Measurements from ENCODE around the gene HOXA11. TPM values are rescaled to one million over a fixed set of nuclear protein-coding genes. Genes with fewer than 3 reads are reported as not detected.

Gene HOXA11
- polyA plus RNA-seq, 3 donors from 2014 or later = not detected

GRCh38 chr7:27170426-27171324 lies 14.4 kb downstream of the HOXA11 start:
- no peak for DNase-seq
- no peaks in the 10 kb centered on the region for H3K9me3 Mint-ChIP-seq
- H3K4me3 Mint-ChIP-seq = peak overlapping the region in 4 of 5 donors; percentile 43 to 80 (median 60)
- peaks cover 36 to 50% of the 10 kb centered on the region in 2 donors for H3K4me1 Mint-ChIP-seq
- H3K36me3 Mint-ChIP-seq = peaks cover 3 to 5% (median 4%) of the 10 kb centered on the region in 3 donors
- H3K27ac Mint-ChIP-seq = peak overlapping the region in 4 of 6 donors; percentile 24 to 67 (median 42)
- H3K27me3 Mint-ChIP-seq (ENCODE audit: low read depth in 3 of 3) = peaks cover 47 to 67% (median 51%) of the 10 kb centered on the region in 3 donors

- peak overlapping the region in 3 of 6 donors; percentile 57 to 76 (median 72) for H3K27ac Mint-ChIP-seq
- H3K4me3 Mint-ChIP-seq = peak overlapping the region; percentile 9 to 74 (median 70)
- H3K4me1 Mint-ChIP-seq = peaks cover 40 to 55% of the 10 kb centered on the region in 2 donors
- DNase-seq = no peak
- H3K27me3 Mint-ChIP-seq (ENCODE audit: low read depth in 3 of 3) = peaks cover 53 to 74% (median 56%) of the 10 kb centered on the region in 3 donors
- H3K36me3 Mint-ChIP-seq = peaks cover 3 to 5% (median 4%) of the 10 kb centered on the region in 3 donors
- H3K9me3 Mint-ChIP-seq = no peaks in the 10 kb centered on the region
Observed at GRCh38 chr7:27169658-27170425, 15.2 kb downstream of the HOXA11 start.

GRCh38 chr7:27168265-27168947 lies 16.6 kb downstream of the HOXA11 start:
- peaks cover 0 to 2% (median 0%) of the 10 kb centered on the region in 6 donors for H3K9me3 Mint-ChIP-seq
- peaks cover 63 to 85% (median 66%) of the 10 kb centered on the region in 3 donors for H3K27me3 Mint-ChIP-seq (ENCODE audit: low read depth in 3 of 3)
- H3K36me3 Mint-ChIP-seq = peaks cover 3 to 5% (median 4%) of the 10 kb centered on the region in 3 donors
- DNase-seq = peak in 1 of 3 donors; percentile 55
- H3K27ac Mint-ChIP-seq = peak overlapping the region; percentile 29 to 90 (median 81)
- peak overlapping the region; percentile 49 to 80 (median 68) for H3K4me3 Mint-ChIP-seq
- H3K4me1 Mint-ChIP-seq = peaks cover 46 to 70% of the 10 kb centered on the region in 2 donors

GRCh38 chr7:27167916-27168264 lies 17.1 kb downstream of the HOXA11 start:
- Mint-ChIP-seq H3K27ac (peak overlapping the region in 5 of 6 donors; percentile 32 to 90 (median 84)), H3K27me3 (ENCODE audit: low read depth in 3 of 3) (peaks cover 63 to 85% (median 69%) of the 10 kb centered on the region in 3 donors), H3K4me3 (peak overlapping the region; percentile 21 to 80 (median 51)), H3K4me1 (peaks cover 46 to 72% of the 10 kb centered on the region in 2 donors), H3K9me3 (peaks cover 0 to 2% (median 0%) of the 10 kb centered on the region in 6 donors), H3K36me3 (peaks cover 3 to 5% (median 4%) of the 10 kb centered on the region in 3 donors)
- no peak for DNase-seq

GRCh38 chr7:27166531-27167505 lies 18.2 kb downstream of the HOXA11 start:
- peak overlapping the region; percentile 44 to 89 (median 69) for H3K4me3 Mint-ChIP-seq
- peaks cover 59 to 82% (median 67%) of the 10 kb centered on the region in 3 donors for H3K27me3 Mint-ChIP-seq (ENCODE audit: low read depth in 3 of 3)
- peaks cover 39 to 67% of the 10 kb centered on the region in 2 donors for H3K4me1 Mint-ChIP-seq
- peaks cover 0 to 2% (median 0%) of the 10 kb centered on the region in 6 donors for H3K9me3 Mint-ChIP-seq
- no peak for DNase-seq
- peak overlapping the region in 2 of 6 donors; percentile 29 to 40 for H3K27ac Mint-ChIP-seq
- H3K36me3 Mint-ChIP-seq = peaks cover 3 to 5% (median 4%) of the 10 kb centered on the region in 3 donors

- Mint-ChIP-seq H3K9me3 (peaks cover 0 to 2% (median 0%) of the 10 kb centered on the region in 6 donors), H3K4me3 (peak overlapping the region; percentile 74 to 95 (median 89)), H3K36me3 (peaks cover 0 to 5% (median 3%) of the 10 kb centered on the region in 3 donors), H3K4me1 (peaks cover 35 to 62% of the 10 kb centered on the region in 2 donors), H3K27me3 (ENCODE audit: low read depth in 3 of 3) (peaks cover 54 to 77% (median 64%) of the 10 kb centered on the region in 3 donors), H3K27ac (peak overlapping the region in 4 of 6 donors; percentile 44 to 75 (median 60))
- DNase-seq = no peak
Observed at GRCh38 chr7:27165996-27166530, 19.0 kb downstream of the HOXA11 start.

GRCh38 chr7:27165089-27165995 lies 19.7 kb downstream of the HOXA11 start, which contains the start of gene HOXA9:
HOXA9 (minus strand) TSS chr7:27165537; CDS start chr7:27165457, 80 bp downstream.
- H3K36me3 Mint-ChIP-seq = peaks cover 0 to 5% (median 2%) of the 10 kb centered on the region in 3 donors
- H3K4me3 Mint-ChIP-seq = peak within 1 kb of the TSS; percentile 80 to 95 (median 89)
- H3K27me3 Mint-ChIP-seq (ENCODE audit: low read depth in 3 of 3) = peaks cover 51 to 74% (median 61%) of the 10 kb centered on the region in 3 donors
- peak within 1 kb of the TSS in 5 of 6 donors; percentile 44 to 75 (median 51) for H3K27ac Mint-ChIP-seq
- peak; percentile 54 to 66 (median 59) for DNase-seq
- peaks cover 35 to 58% of the 10 kb centered on the region in 2 donors for H3K4me1 Mint-ChIP-seq
- H3K9me3 Mint-ChIP-seq = peaks cover 0 to 2% (median 0%) of the 10 kb centered on the region in 6 donors

- DNase-seq = no peak
- peaks cover 0 to 2% (median 0%) of the 10 kb centered on the region in 6 donors for H3K9me3 Mint-ChIP-seq
- H3K4me1 Mint-ChIP-seq = peaks cover 37 to 62% of the 10 kb centered on the region in 2 donors
- H3K27me3 Mint-ChIP-seq (ENCODE audit: low read depth in 3 of 3) = peaks cover 50 to 75% (median 64%) of the 10 kb centered on the region in 3 donors
- H3K36me3 Mint-ChIP-seq = peaks cover 0 to 5% (median 0%) of the 10 kb centered on the region in 3 donors
- H3K27ac Mint-ChIP-seq = peak overlapping the region in 2 of 6 donors; percentile 27 to 35
- H3K4me3 Mint-ChIP-seq = peak overlapping the region; percentile 71 to 95 (median 80)
Observed at GRCh38 chr7:27164367-27165088, 20.5 kb downstream of the HOXA11 start.

- Mint-ChIP-seq H3K36me3 (peaks cover 0 to 5% (median 0%) of the 10 kb centered on the region in 3 donors), H3K4me1 (peaks cover 36 to 63% of the 10 kb centered on the region in 2 donors), H3K27me3 (ENCODE audit: low read depth in 3 of 3) (peaks cover 50 to 76% (median 64%) of the 10 kb centered on the region in 3 donors), H3K9me3 (peaks cover 0 to 2% (median 0%) of the 10 kb centered on the region in 6 donors), H3K27ac (peak overlapping the region in 2 of 6 donors; percentile 27 to 35), H3K4me3 (peak overlapping the region; percentile 52 to 95 (median 80))
- no peak for DNase-seq
Observed at GRCh38 chr7:27164045-27164366, 21.0 kb downstream of the HOXA11 start.

GRCh38 chr7:27163288-27164044 lies 21.6 kb downstream of the HOXA11 start:
- peaks cover 49 to 76% (median 61%) of the 10 kb centered on the region in 3 donors for H3K27me3 Mint-ChIP-seq (ENCODE audit: low read depth in 3 of 3)
- peak overlapping the region; percentile 49 to 95 (median 80) for H3K4me3 Mint-ChIP-seq
- H3K27ac Mint-ChIP-seq = peak overlapping the region in 2 of 6 donors; percentile 35 to 42
- DNase-seq = no peak
- peaks cover 0 to under 1% (median 0%) of the 10 kb centered on the region in 3 donors for H3K36me3 Mint-ChIP-seq
- peaks cover 0 to 2% (median 0%) of the 10 kb centered on the region in 6 donors for H3K9me3 Mint-ChIP-seq
- H3K4me1 Mint-ChIP-seq = peaks cover 33 to 63% of the 10 kb centered on the region in 2 donors

Data from immature natural killer cell (primary cell).